Activated CD4-positive, CD25-positive, alpha-beta regulatory T cell treated with anti-CD3 and anti-CD28 coated beads, Interleukin-2, amount 50 U/mL, for 72 hours (primary cell): Measurements from ENCODE around the gene OPA3.
"Not testable (repeated sequence)": the region's sequence is repeated elsewhere in the genome, so short reads cannot be mapped to it uniquely, and the experiment has no call there.

ENCODE experiments used
- DNase-seq: peaks from one replicate; pipeline ENCODE4 v3.0.0; 2021

The OPA3 gene

GRCh38 chr19:45517641-45518468 is 66.7 kb downstream of the OPA3 start:
- DNase-seq = no peak

GRCh38 chr19:45517238-45517637 is 67.4 kb downstream of the OPA3 start:
- DNase-seq = no peak

- no peak for DNase-seq
Observed at GRCh38 chr19:45515807-45516401, 68.7 kb downstream of the OPA3 start.

GRCh38 chr19:45515081-45515624 is 69.4 kb downstream of the OPA3 start:
- no peak for DNase-seq

- no peak for DNase-seq
Observed at GRCh38 chr19:45514376-45515051, 70.1 kb downstream of the OPA3 start.

GRCh38 chr19:45512881-45513483 is 71.6 kb downstream of the OPA3 start:
- DNase-seq = no peak

- DNase-seq = no peak
Observed at GRCh38 chr19:45511074-45511473, 73.5 kb downstream of the OPA3 start.

GRCh38 chr19:45510352-45510751 is 74.2 kb downstream of the OPA3 start:
- not testable (repeated sequence) for DNase-seq

- DNase-seq = no peak
Observed at GRCh38 chr19:45509692-45510015, 74.9 kb downstream of the OPA3 start.

- DNase-seq = peak; percentile 64
Observed at GRCh38 chr19:45508861-45509691, 75.5 kb downstream of the OPA3 start.

- peak; percentile 54 for DNase-seq
Observed at GRCh38 chr19:45508417-45508860, 76.2 kb downstream of the OPA3 start.

GRCh38 chr19:45507872-45508416 is 76.7 kb downstream of the OPA3 start:
- DNase-seq = no peak

GRCh38 chr19:45506989-45507871 is 77.4 kb downstream of the OPA3 start, which contains the start of gene VASP:
TSS of gene VASP (plus strand) at chr19:45507479. CDS start at chr19:45507772, 293 bp downstream.
- peak; percentile 84 for DNase-seq

GRCh38 chr19:45506246-45506988 is 78.2 kb downstream of the OPA3 start:
- DNase-seq = peak; percentile 99

- no peak for DNase-seq
Observed at GRCh38 chr19:45505996-45506245, 78.7 kb downstream of the OPA3 start.

GRCh38 chr19:45505151-45505995 is 79.2 kb downstream of the OPA3 start:
- DNase-seq = no peak

- no peak for DNase-seq
Observed at GRCh38 chr19:45503909-45504308, 80.7 kb downstream of the OPA3 start.

GRCh38 chr19:45502111-45502510 is 82.5 kb downstream of the OPA3 start:
- DNase-seq = no peak

- no peak for DNase-seq
Observed at GRCh38 chr19:45501730-45502014, 82.9 kb downstream of the OPA3 start.
